GM19099 (cell line): ENCODE data around the gene FANCC.

ENCODE experiments used
- POLR2A ChIP-seq: IDR thresholded peaks from 3 replicates; pipeline ENCODE4 v1.6.1; 2011; ENCODE audit warnings: low read depth; ENCODE audit not compliant: insufficient read length; ENCODE audit errors: extremely low read depth

Gene FANCC

DNA sequence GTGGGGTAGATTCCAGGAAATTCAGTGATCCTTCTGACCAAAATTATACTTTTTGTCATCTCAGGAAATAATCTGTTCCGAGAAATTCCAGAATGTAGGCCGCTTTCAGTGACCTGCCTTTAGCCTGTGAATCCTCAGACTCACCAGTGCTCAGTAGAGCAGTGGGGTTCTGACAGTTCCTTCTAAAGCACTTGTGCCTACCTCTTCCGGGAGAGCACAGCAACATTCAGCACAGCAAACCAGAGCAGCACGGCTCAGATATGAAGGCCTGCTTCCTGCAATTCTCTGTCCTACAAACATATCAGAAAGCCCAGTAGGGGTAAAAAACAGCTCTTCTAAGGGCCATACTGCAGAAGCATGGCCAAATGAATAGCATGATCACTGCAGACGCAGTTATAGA, 15.0 kb downstream of the FANCC start:
- no peak for TF ChIP-seq POLR2A

DNA sequence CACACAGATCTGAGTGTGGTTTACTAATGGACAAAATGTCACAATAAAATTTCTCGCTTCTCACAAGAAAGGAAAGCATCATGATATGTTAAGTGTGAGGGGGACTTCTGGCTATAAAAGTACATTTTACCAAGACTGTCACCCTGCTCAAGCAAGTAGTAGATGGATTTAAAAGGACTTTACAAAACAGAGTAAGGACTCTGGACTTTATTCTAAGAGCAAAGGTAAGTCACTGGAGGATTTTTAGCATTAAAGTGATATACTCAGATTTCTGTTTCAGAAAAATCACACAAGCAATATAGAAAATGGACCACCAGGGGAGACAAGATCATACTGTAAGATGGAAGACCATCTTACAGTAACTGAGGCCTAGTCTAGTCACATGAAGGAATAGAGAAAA, 19.7 kb downstream of the FANCC start:
- TF ChIP-seq POLR2A: no peak

DNA sequence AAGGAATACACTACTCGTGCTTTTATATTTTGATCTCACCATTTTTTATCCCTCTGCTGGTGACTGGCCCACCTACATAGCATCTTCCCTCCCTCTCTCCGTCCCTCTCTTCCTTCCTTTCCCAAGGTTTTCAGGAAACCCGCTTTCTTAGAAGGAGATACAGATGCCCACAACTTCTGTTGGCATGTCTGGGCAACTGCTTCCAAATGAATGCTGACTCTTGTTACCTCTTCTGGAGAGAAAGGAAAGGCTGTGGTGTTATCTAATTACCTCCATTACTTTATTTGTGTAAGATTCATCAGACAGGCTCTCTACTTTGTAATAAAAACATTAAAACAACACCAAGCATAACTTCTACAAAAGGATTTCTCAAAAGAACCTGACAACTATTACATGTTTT, 20.2 kb downstream of the FANCC start:
- TF ChIP-seq POLR2A: no peak

DNA sequence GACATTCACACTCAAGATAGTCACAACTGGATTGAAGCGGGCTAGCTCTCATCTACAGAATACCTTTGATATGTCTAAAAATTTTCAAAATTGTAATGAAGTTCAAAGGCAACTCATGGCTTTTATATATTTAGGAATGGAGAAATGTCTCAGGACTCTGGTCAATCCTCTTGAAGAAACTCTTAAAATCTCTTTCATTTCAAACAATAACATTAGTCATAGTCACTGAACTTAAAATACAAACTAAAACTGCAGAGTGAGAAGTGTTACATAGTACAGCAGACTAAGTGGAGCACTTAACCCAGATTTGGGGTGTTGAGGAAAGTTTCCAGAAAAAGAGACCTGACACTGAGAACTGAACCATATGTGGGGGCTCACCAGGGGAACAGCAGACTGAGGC, 20.7 kb downstream of the FANCC start:
- TF ChIP-seq POLR2A: no peak

DNA sequence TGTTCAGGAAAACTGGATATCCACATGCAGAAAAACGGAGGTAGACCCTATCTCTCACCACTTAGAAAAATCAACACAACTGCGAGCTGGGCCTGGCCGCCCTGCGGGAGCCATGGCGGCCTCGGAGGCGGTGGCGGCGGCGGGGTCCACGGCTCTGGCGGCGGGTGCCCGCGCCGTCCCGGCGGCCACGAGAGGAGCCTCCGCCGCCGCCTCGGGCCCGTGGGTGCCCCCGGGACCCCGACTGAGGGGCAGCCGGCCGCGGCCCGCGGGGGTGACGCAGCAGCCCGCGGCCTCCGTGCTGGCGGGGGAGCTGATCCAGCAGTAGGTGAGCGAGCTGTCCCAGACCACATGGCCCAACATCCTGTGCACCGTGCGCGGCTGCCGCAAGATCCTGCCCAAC, 25.3 kb downstream of the FANCC start:
- no peak for TF ChIP-seq POLR2A

DNA sequence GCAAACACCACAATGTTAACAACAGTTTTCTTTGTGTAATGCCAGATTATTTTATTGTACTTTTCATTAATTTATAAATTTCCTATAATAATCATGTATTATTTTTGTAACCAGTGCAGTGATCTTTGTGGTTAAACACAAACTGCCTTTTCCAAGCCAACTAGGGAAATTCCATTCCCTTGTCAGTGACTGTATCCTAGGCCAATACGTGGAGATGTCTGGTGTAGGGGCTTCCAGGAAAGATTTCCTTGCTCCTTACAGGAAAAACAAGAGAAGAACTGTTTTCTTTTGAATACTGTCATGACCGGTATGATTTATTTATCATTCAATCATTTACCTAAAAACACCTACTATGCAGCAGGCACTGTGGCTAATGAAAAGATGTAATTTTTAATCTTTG, 31.4 kb downstream of the FANCC start:
- TF ChIP-seq POLR2A: no peak

DNA sequence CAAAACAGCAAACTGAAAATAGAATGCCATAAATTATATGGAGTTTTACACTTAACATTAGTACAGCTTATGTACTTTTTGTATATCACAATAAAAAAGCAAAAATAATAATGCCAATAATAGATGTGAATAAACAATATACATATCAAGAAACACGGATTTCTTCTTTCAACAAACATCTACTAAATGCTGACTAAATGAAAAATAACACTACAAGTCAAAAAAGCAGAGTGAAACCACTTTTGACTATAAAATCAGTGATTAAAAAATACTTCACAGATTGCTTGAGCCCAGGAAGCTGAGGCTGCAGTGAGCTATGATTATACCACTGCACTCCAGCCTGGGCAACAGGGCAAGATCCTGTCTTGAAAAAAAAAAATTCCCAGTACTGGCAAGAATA, 32.2 kb downstream of the FANCC start:
- no peak for TF ChIP-seq POLR2A

DNA sequence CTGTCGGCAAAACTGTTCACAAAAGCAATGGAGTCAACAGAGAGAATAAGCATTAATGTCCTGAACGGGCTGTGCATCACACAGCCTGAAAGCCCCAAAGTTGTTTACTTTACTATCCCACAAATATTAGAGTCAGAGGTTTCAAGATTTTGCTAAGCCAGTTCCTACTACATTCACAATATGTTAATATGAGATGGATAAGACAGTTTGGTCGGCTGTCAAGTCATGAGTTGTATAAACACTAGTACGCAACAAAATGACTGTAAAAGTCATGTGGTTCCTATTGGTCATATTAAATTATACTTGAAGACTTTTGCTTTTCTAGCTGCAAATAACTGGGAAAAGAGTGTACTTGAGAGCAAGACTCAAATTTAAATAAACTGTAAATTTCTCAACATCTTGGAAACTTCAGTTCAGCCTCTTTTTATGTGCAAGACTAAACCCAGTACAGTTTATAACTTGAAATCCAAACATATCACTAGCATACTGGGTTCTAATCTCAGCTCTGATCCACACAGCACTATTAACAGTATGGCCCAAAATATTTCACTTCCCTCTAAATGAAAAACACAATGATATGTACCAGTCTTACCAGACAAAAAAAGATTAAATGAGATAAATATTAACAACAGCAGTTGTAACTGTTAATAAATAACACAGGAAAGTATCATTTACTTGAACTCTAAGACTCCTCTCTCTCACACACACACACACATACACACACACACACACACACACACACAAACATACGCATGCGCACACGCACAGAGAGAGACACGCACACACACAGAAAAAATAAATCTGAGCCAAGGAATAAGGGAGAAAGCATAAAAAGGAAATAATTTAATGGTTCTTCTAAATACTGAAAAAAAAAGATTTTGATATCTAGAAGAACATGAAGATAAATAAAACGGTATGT, 33.1 kb downstream of the FANCC start:
- no peak for TF ChIP-seq POLR2A

DNA sequence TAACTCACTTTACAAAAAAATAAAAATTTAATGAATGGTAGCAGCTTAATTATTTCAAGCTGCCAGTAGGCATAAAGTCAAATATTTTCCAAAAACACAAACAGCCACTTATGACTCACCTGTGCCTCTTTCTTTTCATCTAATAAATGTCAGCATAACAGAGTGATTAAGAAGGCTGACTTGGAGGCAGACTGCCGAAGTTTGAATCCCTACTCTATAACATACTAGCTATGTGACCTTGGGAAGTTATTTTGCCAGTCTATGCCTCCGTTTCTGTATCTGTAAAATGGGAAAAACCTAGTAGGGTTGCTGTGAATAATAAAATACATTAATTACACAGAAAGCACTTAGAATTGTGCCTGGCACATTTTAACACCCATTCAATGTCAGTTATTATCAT, 33.8 kb downstream of the FANCC start:
- TF ChIP-seq POLR2A: no peak

DNA sequence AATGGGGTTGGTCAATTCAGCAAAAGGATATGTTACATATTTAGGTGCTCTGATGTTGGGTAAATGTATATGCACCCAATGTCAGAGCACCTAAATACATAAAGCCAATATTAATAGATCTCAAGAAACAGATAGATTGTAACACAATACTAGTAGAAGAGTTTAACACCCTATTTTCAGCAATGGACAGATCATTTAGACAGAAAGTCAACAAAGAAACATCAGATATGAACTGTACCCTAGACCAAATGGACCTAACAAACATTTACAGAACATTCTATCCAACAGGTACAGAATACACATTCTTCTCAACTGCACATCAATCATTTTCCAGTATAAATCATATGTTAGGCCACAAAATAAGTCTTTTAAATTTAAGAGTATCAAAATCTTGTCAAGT, 35.2 kb downstream of the FANCC start:
- no peak for TF ChIP-seq POLR2A

DNA sequence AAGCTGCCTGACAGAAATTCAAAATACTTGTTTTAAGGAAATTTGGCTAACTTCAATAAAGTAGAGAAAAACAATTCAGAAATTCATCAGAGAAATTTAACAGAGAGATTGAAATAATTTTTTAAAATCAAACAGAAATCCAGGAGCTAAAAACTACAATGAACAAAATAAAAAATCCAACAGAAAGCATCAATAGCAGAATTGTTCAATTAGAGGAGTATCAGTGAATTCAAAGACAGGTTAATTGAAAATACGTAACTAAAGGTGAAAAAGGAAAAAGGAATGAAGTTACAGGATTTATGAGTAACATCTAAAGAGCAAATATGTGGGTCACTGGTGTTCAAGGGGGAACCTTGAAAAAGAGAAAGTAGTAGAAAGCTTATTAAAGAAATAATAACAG, 36.8 kb downstream of the FANCC start:
- no peak for TF ChIP-seq POLR2A

DNA sequence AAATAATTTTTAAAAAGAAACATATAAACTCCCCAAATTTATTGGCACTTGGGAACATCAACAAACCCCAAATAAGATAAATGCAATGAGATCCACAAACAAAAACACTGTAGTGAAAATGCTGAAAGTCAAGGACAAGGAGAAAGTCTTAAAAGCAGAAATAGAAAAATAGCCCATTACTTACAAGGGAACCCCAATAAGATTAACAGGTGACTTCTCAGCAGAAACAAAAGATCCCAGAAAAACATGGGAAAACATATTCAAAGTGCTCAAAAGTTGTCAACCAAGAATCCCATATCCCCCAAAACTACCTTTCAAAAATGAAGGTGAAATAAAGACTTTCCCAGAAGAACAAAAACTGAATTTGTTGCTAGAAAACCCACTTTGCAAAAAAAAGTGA, 40.0 kb downstream of the FANCC start:
- no peak for TF ChIP-seq POLR2A

DNA sequence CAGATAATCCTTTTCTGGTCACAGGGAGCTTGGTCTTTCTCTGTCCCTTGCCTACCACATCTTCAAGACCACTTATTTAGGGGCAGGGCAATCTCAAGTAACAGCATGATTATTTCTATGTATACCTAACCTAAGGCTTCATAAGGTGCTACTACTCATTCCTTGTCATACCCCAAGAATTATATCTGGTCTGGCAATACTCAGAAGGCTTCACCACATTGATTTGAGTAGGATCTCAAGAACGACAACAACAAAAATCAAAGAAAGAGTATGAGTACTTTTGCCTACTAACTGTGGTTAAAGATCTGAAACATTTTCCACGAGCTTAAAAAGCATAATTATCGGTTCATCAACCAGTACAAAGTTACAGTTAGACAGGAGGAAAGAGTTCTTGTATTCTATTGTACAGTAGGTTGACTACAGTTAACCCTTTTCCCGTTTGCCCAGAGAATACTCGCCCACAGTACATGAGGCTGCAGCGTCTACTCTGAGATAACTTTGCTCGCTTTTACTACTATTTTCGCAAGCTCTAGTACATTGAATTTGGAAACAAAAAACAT, 41.0 kb downstream of the FANCC start:
- no peak for TF ChIP-seq POLR2A

DNA sequence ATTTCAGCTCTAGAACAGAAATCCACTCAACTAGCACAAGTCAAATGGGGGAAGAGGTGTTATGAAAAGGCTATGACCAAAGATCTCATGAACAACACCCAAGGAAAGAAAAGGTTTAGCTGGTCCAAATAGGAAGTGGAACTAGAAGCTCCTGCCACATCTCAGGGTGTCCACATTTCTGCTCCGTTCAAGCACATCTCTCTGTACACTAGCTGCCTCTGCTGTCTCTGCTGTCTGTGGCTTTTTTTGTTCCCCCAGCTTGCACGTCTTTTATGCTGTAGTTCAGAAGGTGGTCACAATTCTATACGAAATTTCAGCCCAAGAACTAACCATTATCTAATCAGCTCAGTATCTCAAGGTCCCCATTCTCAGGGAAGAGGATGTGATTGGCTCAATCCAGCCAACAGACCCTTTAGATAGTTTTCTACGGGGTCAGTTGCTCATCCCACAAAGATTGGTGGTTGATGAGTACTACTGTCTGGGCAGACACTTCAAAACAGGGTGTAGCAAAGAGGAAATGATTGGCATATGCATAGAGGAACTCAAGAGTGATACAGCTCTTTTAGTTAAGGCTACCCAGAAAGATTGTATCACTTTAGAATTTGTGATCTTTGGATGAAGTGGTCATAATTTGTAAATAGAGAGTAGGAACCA, 44.0 kb downstream of the FANCC start:
- no peak for TF ChIP-seq POLR2A

DNA sequence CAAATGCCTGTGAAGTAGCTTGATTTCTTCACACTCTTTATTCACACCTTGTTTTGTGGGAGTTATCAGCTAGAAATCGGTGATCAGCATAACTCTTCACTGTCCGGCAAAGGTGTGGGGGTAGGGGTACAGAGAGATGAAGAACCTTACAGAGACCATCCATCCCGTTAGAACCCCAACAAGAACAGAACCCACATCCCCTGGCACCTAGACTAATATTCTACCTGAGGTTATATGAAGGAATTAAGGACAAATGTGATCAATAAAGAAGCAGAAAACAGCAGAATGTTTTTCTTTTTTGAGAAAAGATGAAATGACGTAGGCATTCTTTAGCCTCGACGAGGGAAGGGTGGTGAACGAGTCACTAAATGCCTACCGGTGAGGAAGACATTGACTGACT, 44.7 kb downstream of the FANCC start:
- no peak for TF ChIP-seq POLR2A

DNA sequence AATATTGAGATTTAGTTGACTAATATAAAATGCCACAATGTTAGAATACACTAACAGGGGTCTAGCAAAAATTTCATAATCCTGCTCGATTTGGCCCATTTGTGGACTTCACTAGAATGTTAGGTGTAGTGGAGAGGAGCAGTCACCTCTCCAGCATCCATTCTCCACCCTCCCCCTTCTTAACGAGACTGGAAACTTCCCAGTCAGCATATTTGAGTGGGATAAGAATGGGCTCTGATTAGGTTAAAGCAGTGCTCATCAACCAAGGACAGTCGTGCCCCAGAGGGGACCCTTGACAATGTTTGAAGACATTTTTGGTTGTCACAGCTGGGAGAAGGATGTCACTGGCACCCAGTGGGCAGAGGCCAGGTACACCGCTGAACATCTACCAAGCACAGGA, 46.7 kb downstream of the FANCC start:
- TF ChIP-seq POLR2A: no peak
